Heart right ventricle (tissue), 16 donors: Measurements from ENCODE around the gene QKI. TPM values are rescaled to one million over a fixed set of nuclear protein-coding genes. Genes with fewer than 3 reads are reported as not detected.

Source experiments
- ATAC-seq, 8 donors: fragments of 200-7000 bp; cut with Tn5 transposase; one replicate each; pipeline ENCODE4 v1.9.1; 2020; ENCODE audit warnings: mild to moderate bottlenecking in 8 of 8, moderate library complexity in 8 of 8, moderate number of reproducible peaks in 1 of 8
- DNase-seq, 2 donors: peaks; one replicate each; pipeline ENCODE4 v3.0.0-alpha.2; 2020
- H3K27ac ChIP-seq, 10 donors: fragments of 200-600 bp; sonication (generic) in 2 of 10; one replicate each; pipeline versions ENCODE4 v1.5.0 to v1.8.0; 2020 to 2022; ENCODE audit warnings: mild to moderate bottlenecking in 3 of 10
- H3K27me3 ChIP-seq, 7 donors: fragments of 200-600 bp; one replicate each; pipeline ENCODE4 v1.8.0; 2021 to 2022; ENCODE audit warnings: mild to moderate bottlenecking in 2 of 7
- H3K36me3 ChIP-seq, 9 donors: fragments of 200-600 bp; sonication (generic) in 1 of 9; one replicate each; pipeline versions ENCODE4 v1.5.0 to v1.8.0; 2020 to 2022; ENCODE audit warnings: mild to moderate bottlenecking in 2 of 9
- H3K4me1 ChIP-seq, 9 donors: fragments of 200-600 bp; sonication (generic) in 1 of 9; one replicate each; pipeline versions ENCODE4 v1.5.0 to v1.8.0; 2020 to 2022; ENCODE audit warnings: mild to moderate bottlenecking in 4 of 9
- H3K4me3 ChIP-seq, 10 donors: fragments of 200-600 bp; sonication (generic) in 2 of 10; one replicate each; pipeline versions ENCODE4 v1.5.0 to v1.8.0; 2020 to 2022; ENCODE audit warnings: mild to moderate bottlenecking in 7 of 10, moderate library complexity in 2 of 10
- H3K9me3 ChIP-seq, 11 donors: fragments of 200-600 bp in 10 of 11; sonication (generic) in 2 of 11; one replicate each; pipeline versions ENCODE4 v1.5.0 to v1.8.0; 2013 to 2022; ENCODE audit warnings: mild to moderate bottlenecking in 2 of 11, control low read depth in 1 of 11, moderate library complexity in 1 of 11
- WGBS, 2 donors: extraction: QIAGEN DNeasy Blood & Tissue Kit; methylation state at CpG; one replicate each; pipeline ENCODE4 v1.1.7; 2013; ENCODE audit warnings: inconsistent platforms in 1 of 2; 5-methylcytosine and 5-hydroxymethylcytosine counted together
- intact Hi-C, 10 donors: fragments of 100-400 bp; cut with DNase I; formaldehyde crosslinking; loops; one replicate each; pipeline versions ENCODE4 v1.11.1 to v1.14.2; 2022
- polyA plus RNA-seq, 2 donors: library from polyadenylated mRNA; stranded (reverse); fragments of 200-250 nt; gene quantifications; one replicate each; pipeline ENCODE4 v1.2.3, GENCODE V29; 2013
- total RNA-seq, 10 donors: library from RNA; stranded (reverse); fragmentation: NEBNext Ultra II Directional in 3 of 10; extraction: Animal tissue kit (Norgen Biotek cat#: 25700) in 3 of 10; gene quantifications; one replicate each; pipeline versions ENCODE4 v1.2.1 to v1.2.4, GENCODE V29; 2021 to 2023
- TF ChIP-seq, protein P1 (sequence below), 9 donors: fragments of 200-600 bp; sonication (generic) in 2 of 9; IDR thresholded peaks; one replicate each; pipeline versions ENCODE4 v1.5.0 to v1.8.0; 2021 to 2022; ENCODE audit warnings: antibody characterized with exemption in 9 of 9, mild to moderate bottlenecking in 5 of 9, moderate library complexity in 1 of 9
- donor health status: Arrhythmogenic right ventricular cardiomyopathy.
- donor health status: ischemic (EF 13 %, LVEDD 7.1; RV severe dilation, severe dysfunction).
- donor health status: healthy with polysubstance abuse.
- donor health status: DM: no; HTN: yes; CAD: no.
- donor health status: DM: no; HTN: no; CAD: no.
- donor health status: ischemic (EF 25% LVEDD 6.9; RV normal size, moderate dysfunction).
- donor health status: ischemic (EF 25% LVEDD 5.7; RV mildly dilated, moderate dysfunction).
- donor health status: healthy.
- donor health status: DM: yes; HTN: yes; CAD: no.
- donor health status: Ischemic cardiomyopathy.
- donor health status: ischemic (EF 35%, LVEDD 5.7; RV mildly dilated, moderate dysfunction).
- donor health status: nonischemic (EF 11% LVEDD 7.7; RV severe dilation, severe dysfunction).
- donor health status: DM: yes; HTN: yes; CAD: no.
- donor health status: PGD.
- donor health status: ischemic (EF 29% LVEDD 5.4; RV normal size, mild dysfunction).
- donor health status: nonischemic (EF 23%, LVEDD 6.1; RV moderate dilation, normal function).

Gene QKI
- total and polyA plus RNA-seq, 12 donors, result 74.7 to 551 (median 493) TPM

DNA sequence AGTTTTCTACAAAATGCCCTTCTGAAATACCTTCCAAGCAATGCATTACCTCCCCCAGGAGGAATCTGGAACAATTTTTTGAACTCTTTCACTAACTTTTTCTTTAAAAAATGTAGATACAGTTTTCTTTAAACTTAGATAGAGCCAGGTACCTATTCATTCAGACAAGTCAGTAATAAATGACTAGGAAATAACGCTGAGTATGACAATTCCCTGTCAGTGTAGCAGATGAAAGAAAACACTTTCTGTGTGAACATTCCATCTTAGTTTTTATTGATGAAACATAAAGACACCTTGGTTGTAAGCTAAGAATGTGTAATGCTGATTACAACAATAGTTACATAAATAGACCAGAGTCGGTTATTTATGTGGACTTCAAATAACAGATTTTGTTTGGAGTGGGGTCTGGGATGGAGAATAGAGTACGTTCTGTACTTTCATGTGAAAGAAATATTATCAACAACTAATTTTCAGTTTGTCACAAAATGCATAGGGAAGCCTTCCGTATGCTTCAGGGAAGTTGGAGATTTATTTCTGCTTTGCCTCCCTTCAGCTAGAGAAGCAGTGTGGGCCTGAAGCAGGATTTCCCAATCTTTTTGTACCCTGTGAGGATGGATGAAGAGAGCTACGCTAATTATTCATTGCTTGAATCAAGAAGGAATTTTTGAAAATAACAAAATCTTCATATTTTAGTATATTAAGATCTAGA is 19.2 kb upstream of the QKI start:
- DNase-seq, result no peak
- ATAC-seq, result no peak
- 83 to 90% methylated on average over 5 of the region's 5 CpGs for WGBS, 2 donors
- TF ChIP-seq, protein P1, sequence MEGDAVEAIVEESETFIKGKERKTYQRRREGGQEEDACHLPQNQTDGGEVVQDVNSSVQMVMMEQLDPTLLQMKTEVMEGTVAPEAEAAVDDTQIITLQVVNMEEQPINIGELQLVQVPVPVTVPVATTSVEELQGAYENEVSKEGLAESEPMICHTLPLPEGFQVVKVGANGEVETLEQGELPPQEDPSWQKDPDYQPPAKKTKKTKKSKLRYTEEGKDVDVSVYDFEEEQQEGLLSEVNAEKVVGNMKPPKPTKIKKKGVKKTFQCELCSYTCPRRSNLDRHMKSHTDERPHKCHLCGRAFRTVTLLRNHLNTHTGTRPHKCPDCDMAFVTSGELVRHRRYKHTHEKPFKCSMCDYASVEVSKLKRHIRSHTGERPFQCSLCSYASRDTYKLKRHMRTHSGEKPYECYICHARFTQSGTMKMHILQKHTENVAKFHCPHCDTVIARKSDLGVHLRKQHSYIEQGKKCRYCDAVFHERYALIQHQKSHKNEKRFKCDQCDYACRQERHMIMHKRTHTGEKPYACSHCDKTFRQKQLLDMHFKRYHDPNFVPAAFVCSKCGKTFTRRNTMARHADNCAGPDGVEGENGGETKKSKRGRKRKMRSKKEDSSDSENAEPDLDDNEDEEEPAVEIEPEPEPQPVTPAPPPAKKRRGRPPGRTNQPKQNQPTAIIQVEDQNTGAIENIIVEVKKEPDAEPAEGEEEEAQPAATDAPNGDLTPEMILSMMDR (IDR thresholded peaks at IDR 0.05), result no peak
- H3K4me1 ChIP-seq, result peaks cover 0 to 59% (median 35%) of the 10 kb centered on the region in 9 donors
- peak overlapping the region in 1 of 10 donors; percentile 2 for H3K27ac ChIP-seq
- intact Hi-C loops, result loop anchor here in 3 of 10 donors (5.0 to 10.0 kb wide), 2 partner anchors 43 to 50 kb away; no protein-coding TSS in a partner anchor
- no peaks in the 10 kb centered on the region for H3K27me3 ChIP-seq
- no peaks in the 10 kb centered on the region for H3K9me3 ChIP-seq
- no peaks in the 10 kb centered on the region for H3K36me3 ChIP-seq
- H3K4me3 ChIP-seq, result no peak overlapping the region

DNA sequence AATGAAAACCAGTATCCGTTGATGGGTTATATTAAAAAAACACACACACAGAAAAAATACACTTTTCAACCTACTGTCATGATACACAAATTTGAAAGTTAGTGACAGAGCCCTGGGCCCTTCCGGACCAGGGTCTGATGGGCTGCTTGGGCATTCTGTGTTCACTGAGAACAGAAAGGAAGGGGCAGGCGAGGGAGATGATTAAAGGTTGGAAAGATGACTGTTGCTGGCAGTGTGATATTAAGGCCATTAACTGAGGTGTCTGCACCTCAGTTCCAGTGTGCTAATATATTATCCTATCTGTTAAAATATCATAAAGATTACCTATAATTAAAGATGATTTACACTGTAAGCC is 18.7 kb upstream of the QKI start:
- peaks cover 0 to 59% (median 35%) of the 10 kb centered on the region in 9 donors for H3K4me1 ChIP-seq
- no peaks in the 10 kb centered on the region for H3K27me3 ChIP-seq
- DNase-seq (no peak), ATAC-seq (no peak)
- H3K4me3 ChIP-seq, result no peak overlapping the region
- TF ChIP-seq, protein P1 (IDR thresholded peaks at IDR 0.05), result no peak
- WGBS, 2 donors, result 89 to 93% methylated on average over 3 of the region's 3 CpGs
- H3K27ac ChIP-seq, result peak overlapping the region in 1 of 10 donors; percentile 32
- intact Hi-C loops, result loop anchor here in 3 of 10 donors (5.0 to 10.0 kb wide), 2 partner anchors 44 to 51 kb away; no protein-coding TSS in a partner anchor
- no peaks in the 10 kb centered on the region for H3K36me3 ChIP-seq
- no peaks in the 10 kb centered on the region for H3K9me3 ChIP-seq

DNA sequence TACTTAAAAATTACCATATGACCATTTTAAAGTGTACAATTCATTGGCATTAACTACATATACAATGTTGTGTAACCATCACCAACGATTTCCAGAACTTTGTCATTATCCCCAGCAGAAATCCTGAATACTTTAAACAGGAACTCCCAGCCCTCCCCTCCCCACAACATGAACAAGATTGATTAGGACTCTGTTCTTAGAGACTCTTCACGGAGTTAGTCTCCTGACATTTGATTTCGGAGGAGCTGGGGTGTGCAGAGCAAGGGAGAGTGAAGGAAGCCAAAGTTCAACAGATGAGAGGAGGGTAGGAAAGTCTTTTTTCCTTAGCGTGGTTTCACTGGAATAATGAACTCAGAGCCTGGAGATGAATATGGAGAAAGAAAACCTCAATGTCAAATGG is 17.2 kb upstream of the QKI start:
- peak overlapping the region in 5 of 10 donors; percentile 47 to 59 (median 51) for H3K4me3 ChIP-seq
- no peak for ATAC-seq

DNA sequence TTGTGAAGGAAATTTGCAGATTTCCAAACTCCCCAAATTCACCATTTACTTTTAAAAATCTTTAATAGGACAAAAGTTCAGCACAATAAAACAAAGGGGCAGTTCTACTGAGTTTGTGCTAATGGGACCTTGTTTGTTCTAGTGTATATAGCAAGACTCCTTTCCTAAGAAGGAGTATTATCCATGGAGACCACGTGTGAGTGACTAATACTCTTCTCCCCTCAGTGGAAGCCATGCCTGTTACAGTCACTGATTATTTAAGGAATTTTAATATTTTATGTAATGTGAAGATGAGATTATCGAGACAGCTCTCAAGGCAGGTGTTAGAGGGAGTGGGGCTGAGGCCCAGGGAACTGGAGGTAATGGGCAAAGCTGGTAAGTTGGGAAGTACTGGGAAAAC is 16.4 kb upstream of the QKI start:
- 95 to 98% methylated on average over 2 of the region's 2 CpGs for WGBS, 2 donors
- intact Hi-C loops, result loop anchor here in 3 of 10 donors (5.0 to 10.0 kb wide), 2 partner anchors 46 to 53 kb away; no protein-coding TSS in a partner anchor
- H3K27ac ChIP-seq, result peak overlapping the region in 1 of 10 donors; percentile 56

More for the DNA sequence above, 17.2 kb upstream of the QKI start:
- no peaks in the 10 kb centered on the region for H3K9me3 ChIP-seq
- WGBS, 2 donors, result 47 to 58% methylated on average over 4 of the region's 4 CpGs
- intact Hi-C loops, result loop anchor here in 3 of 10 donors (5.0 to 10.0 kb wide), 2 partner anchors 45 to 53 kb away; no protein-coding TSS in a partner anchor
- TF ChIP-seq, protein P1 (IDR thresholded peaks at IDR 0.05), result no peak
- no peaks in the 10 kb centered on the region for H3K27me3 ChIP-seq
- H3K36me3 ChIP-seq, result no peaks in the 10 kb centered on the region
- peak overlapping the region in 4 of 10 donors; percentile 23 to 42 (median 38) for H3K27ac ChIP-seq
- H3K4me1 ChIP-seq, result peaks cover 0 to 54% (median 24%) of the 10 kb centered on the region in 9 donors
- no peak for DNase-seq

More for the DNA sequence above, 16.4 kb upstream of the QKI start:
- Histone ChIP-seq H3K4me3 (no peak overlapping the region), H3K4me1 (peaks cover 0 to 49% (median 19%) of the 10 kb centered on the region in 9 donors), H3K27me3 (no peaks in the 10 kb centered on the region), H3K36me3 (no peaks in the 10 kb centered on the region), H3K9me3 (no peaks in the 10 kb centered on the region)
- ATAC-seq (no peak), DNase-seq (no peak)
- TF ChIP-seq, protein P1 (IDR thresholded peaks at IDR 0.05), result no peak
